Upper lobe of left lung (tissue), 4 donors: ENCODE data around the gene KLF2.

ENCODE experiments used
- CTCF ChIP-seq, 6 experiments: fragments of 450-650 bp in 4 of 6; fragments of 200-600 bp in 2 of 6; sonication (generic) in 2 of 6; IDR thresholded peaks; one replicate each; pipeline ENCODE4 v1.5.1; 2016 to 2019; ENCODE audit warnings: antibody characterized with exemption in 6 of 6
- POLR2A ChIP-seq, 4 donors: fragments of 450-650 bp; IDR thresholded peaks; one replicate each; pipeline ENCODE4 v1.5.1; 2016 to 2017; ENCODE audit warnings: antibody characterized with exemption in 4 of 4, mild to moderate bottlenecking in 2 of 4
- POLR2AphosphoS5 ChIP-seq, 2 donors: sonication (generic); formaldehyde crosslinking; IDR thresholded peaks; one replicate each; pipeline ENCODE4 v1.5.1; 2017; ENCODE audit warnings: antibody characterized with exemption in 2 of 2

GRCh38 chr19:16359074-16359473 lies 34.4 kb downstream of the KLF2 start:
- TF ChIP-seq POLR2A (IDR thresholded peaks at IDR 0.05) (no peak), CTCF (IDR thresholded peaks at IDR 0.05) (no peak), POLR2AphosphoS5 (IDR thresholded peaks at IDR 0.05) (no peak)
